Trophoblast cell (in vitro differentiated cells and primary cell): ENCODE measurements around the gene PRIMA1.

ENCODE experiments used
- DNase-seq, 2 donors: peaks; one replicate each; pipeline ENCODE4 v3.0.0-alpha.2; 2016
- H2AFZ ChIP-seq: 2 replicates; pipeline ENCODE4 v1.6.1; 2013; ENCODE audit warnings: low read length, moderate library complexity, mild to moderate bottlenecking; ENCODE audit not compliant: insufficient read depth, poor library complexity
- H2AK5ac ChIP-seq: 2 replicates; pipeline ENCODE4 v1.6.1; 2013; ENCODE audit warnings: mild to moderate bottlenecking, low read length
- H2BK120ac ChIP-seq: 2 replicates; pipeline ENCODE4 v1.6.1; 2013; ENCODE audit warnings: low read length, mild to moderate bottlenecking, moderate library complexity; ENCODE audit not compliant: insufficient read depth, poor library complexity
- H2BK12ac ChIP-seq: 2 replicates; pipeline ENCODE4 v1.6.1; 2013; ENCODE audit warnings: mild to moderate bottlenecking, low read length, moderate library complexity
- H2BK5ac ChIP-seq: 2 replicates; pipeline ENCODE4 v1.6.1; 2013; ENCODE audit warnings: low read length, low read depth, moderate library complexity, mild to moderate bottlenecking; ENCODE audit not compliant: poor library complexity
- H3K14ac ChIP-seq: 2 replicates; pipeline ENCODE4 v1.6.1; 2013; ENCODE audit warnings: mild to moderate bottlenecking, low read length
- H3K18ac ChIP-seq: 2 replicates; pipeline ENCODE4 v1.6.1; 2013; ENCODE audit warnings: mild to moderate bottlenecking, low read length
- H3K23ac ChIP-seq: 2 replicates; pipeline ENCODE4 v1.6.1; 2013; ENCODE audit warnings: low read length
- H3K27ac ChIP-seq: 2 replicates; pipeline ENCODE4 v1.5.1; 2013; ENCODE audit warnings: low read depth, mild to moderate bottlenecking, inconsistent platforms, low read length, moderate library complexity
- H3K27me3 ChIP-seq: 2 replicates; pipeline ENCODE4 v1.6.1; 2013; ENCODE audit warnings: inconsistent platforms, mild to moderate bottlenecking, low read length, moderate library complexity; ENCODE audit not compliant: insufficient read depth
- H3K36me3 ChIP-seq, 2 experiments: 1 replicate in 1 of 2; 2 replicates in 1 of 2; pipeline ENCODE4 v1.6.1; 2013; ENCODE audit warnings: low read length in 2 of 2, mild to moderate bottlenecking in 2 of 2, moderate library complexity in 1 of 2; ENCODE audit not compliant: insufficient read depth in 2 of 2, control insufficient read depth in 1 of 2
- H3K4ac ChIP-seq: 2 replicates; pipeline ENCODE4 v1.6.1; 2013; ENCODE audit warnings: low read depth, mild to moderate bottlenecking, low read length, moderate library complexity
- H3K4me1 ChIP-seq, 2 experiments: 1 replicate in 1 of 2; 2 replicates in 1 of 2; pipeline ENCODE4 v1.6.1; 2013; ENCODE audit warnings: low read length in 2 of 2, mild to moderate bottlenecking in 2 of 2, moderate library complexity in 1 of 2; ENCODE audit not compliant: insufficient read depth in 2 of 2, control insufficient read depth in 1 of 2
- H3K4me2 ChIP-seq: 2 replicates; pipeline ENCODE4 v1.6.1; 2013; ENCODE audit warnings: inconsistent platforms, mild to moderate bottlenecking, low read length, moderate library complexity
- H3K4me3 ChIP-seq: 2 replicates; pipeline ENCODE4 v1.5.1; 2013; ENCODE audit warnings: mild to moderate bottlenecking, low read depth, low read length, inconsistent platforms
- H3K79me1 ChIP-seq: one replicate; pipeline ENCODE4 v1.6.1; 2013; ENCODE audit warnings: low read length
- H3K79me2 ChIP-seq: 2 replicates; pipeline ENCODE4 v1.6.1; 2013; ENCODE audit warnings: low read length, mild to moderate bottlenecking; ENCODE audit not compliant: control insufficient read depth, insufficient read depth, poor library complexity
- H3K9ac ChIP-seq: 2 replicates; pipeline ENCODE4 v1.6.1; 2013; ENCODE audit warnings: mild to moderate bottlenecking, low read length
- H3K9me3 ChIP-seq: 2 replicates; pipeline ENCODE4 v1.6.1; 2013; ENCODE audit warnings: low read depth, mild to moderate bottlenecking, control low read depth, inconsistent platforms, low read length; ENCODE audit not compliant: insufficient read depth
- H4K12ac ChIP-seq: 2 replicates; pipeline ENCODE4 v1.6.1; 2013; ENCODE audit warnings: low read depth, mild to moderate bottlenecking, low read length, moderate library complexity
- H4K8ac ChIP-seq: 2 replicates; pipeline ENCODE4 v1.6.1; 2013; ENCODE audit warnings: low read depth, mild to moderate bottlenecking, low read length, moderate library complexity
- H4K91ac ChIP-seq: one replicate; pipeline ENCODE4 v1.6.1; 2013; ENCODE audit warnings: low read depth, mild to moderate bottlenecking, low read length, moderate library complexity
- whole genome bisulfite sequencing: extraction: QIAGEN DNeasy Blood & Tissue Kit; methylation state at CpG from one replicate; pipeline ENCODE4 v1.1.7; 2013; ENCODE audit warnings: missing lambda C conversion rate; ENCODE audit not compliant: insufficient read length, insufficient coverage; ENCODE audit errors: extremely low coverage; 5-methylcytosine and 5-hydroxymethylcytosine counted together

The PRIMA1 gene

GRCh38 chr14:93727039-93727740, 61.1 kb downstream of the PRIMA1 start:
- Histone ChIP-seq H4K12ac (no peak overlapping the region), H3K14ac (no peak overlapping the region), H3K27me3 (no peaks in the 10 kb centered on the region), H2AFZ (no peak overlapping the region), H3K79me1 (no peaks in the 10 kb centered on the region), H4K8ac (no peak overlapping the region), H3K4ac (no peak overlapping the region), H2AK5ac (no peak overlapping the region), H3K23ac (no peak overlapping the region), H3K27ac (no peak overlapping the region), H3K4me2 (no peak overlapping the region), H2BK12ac (no peak overlapping the region), H3K4me3 (no peak overlapping the region), H3K9me3 (peaks cover 4% of the 10 kb centered on the region), H3K36me3 (no peaks in the 10 kb centered on the region), H3K4me1 (no peaks in the 10 kb centered on the region), H3K79me2 (no peaks in the 10 kb centered on the region), H2BK5ac (no peak overlapping the region), H3K18ac (no peak overlapping the region), H2BK120ac (no peak overlapping the region), H4K91ac (no peak overlapping the region), H3K9ac (no peak overlapping the region)
- no peak for DNase-seq
- WGBS, result no CpG with 5 or more reads among the region's 23 CpGs

- H3K18ac ChIP-seq, result no peak overlapping the region
- H3K27ac ChIP-seq, result no peak overlapping the region
- DNase-seq, result no peak
- H2BK12ac ChIP-seq, result no peak overlapping the region
- no peak overlapping the region for H3K23ac ChIP-seq
- H4K8ac ChIP-seq, result no peak overlapping the region
- H3K9ac ChIP-seq, result no peak overlapping the region
- no peak overlapping the region for H4K12ac ChIP-seq
- peaks cover 4% of the 10 kb centered on the region for H3K9me3 ChIP-seq
- H3K79me1 ChIP-seq, result no peaks in the 10 kb centered on the region
- no peak overlapping the region for H3K4me2 ChIP-seq
- no peak overlapping the region for H2AFZ ChIP-seq
- H3K4ac ChIP-seq, result no peak overlapping the region
- WGBS, result no CpG with 5 or more reads among the region's 9 CpGs
- no peaks in the 10 kb centered on the region for H3K36me3 ChIP-seq
- H2AK5ac ChIP-seq, result no peak overlapping the region
- no peaks in the 10 kb centered on the region for H3K27me3 ChIP-seq
- no peak overlapping the region for H3K14ac ChIP-seq
- no peaks in the 10 kb centered on the region for H3K4me1 ChIP-seq
- no peaks in the 10 kb centered on the region for H3K79me2 ChIP-seq
- no peak overlapping the region for H4K91ac ChIP-seq
- H2BK5ac ChIP-seq, result no peak overlapping the region
- no peak overlapping the region for H3K4me3 ChIP-seq
- no peak overlapping the region for H2BK120ac ChIP-seq
These were observed 62.3 kb downstream of the PRIMA1 start for GRCh38 chr14:93725993-93726392.

GRCh38 chr14:93725002-93725582, 63.2 kb downstream of the PRIMA1 start:
- no CpG with 5 or more reads among the region's 21 CpGs for WGBS
- H3K27me3 ChIP-seq, result no peaks in the 10 kb centered on the region
- H3K27ac ChIP-seq, result no peak overlapping the region
- no peaks in the 10 kb centered on the region for H3K79me1 ChIP-seq
- no peak overlapping the region for H3K9ac ChIP-seq
- peaks cover 4% of the 10 kb centered on the region for H3K9me3 ChIP-seq
- no peaks in the 10 kb centered on the region for H3K79me2 ChIP-seq
- no peak overlapping the region for H3K4me3 ChIP-seq
- no peak overlapping the region for H3K23ac ChIP-seq
- no peak overlapping the region for H2BK120ac ChIP-seq
- no peak overlapping the region for H2AFZ ChIP-seq
- H2BK12ac ChIP-seq, result no peak overlapping the region
- H3K14ac ChIP-seq, result no peak overlapping the region
- H3K4ac ChIP-seq, result no peak overlapping the region
- no peaks in the 10 kb centered on the region for H3K36me3 ChIP-seq
- no peak overlapping the region for H4K8ac ChIP-seq
- no peak for DNase-seq
- H2BK5ac ChIP-seq, result no peak overlapping the region
- no peak overlapping the region for H3K4me2 ChIP-seq
- no peak overlapping the region for H4K91ac ChIP-seq
- H2AK5ac ChIP-seq, result no peak overlapping the region
- no peaks in the 10 kb centered on the region for H3K4me1 ChIP-seq
- H3K18ac ChIP-seq, result no peak overlapping the region
- H4K12ac ChIP-seq, result no peak overlapping the region

GRCh38 chr14:93723001-93723400, 65.3 kb downstream of the PRIMA1 start:
- Histone ChIP-seq H2BK12ac (no peak overlapping the region), H3K14ac (no peak overlapping the region), H2BK120ac (no peak overlapping the region), H3K27me3 (no peaks in the 10 kb centered on the region), H3K79me1 (no peaks in the 10 kb centered on the region), H3K9ac (no peak overlapping the region), H3K36me3 (no peaks in the 10 kb centered on the region), H4K91ac (no peak overlapping the region), H3K9me3 (peaks cover 3% of the 10 kb centered on the region), H2BK5ac (no peak overlapping the region), H3K4ac (no peak overlapping the region), H3K27ac (no peak overlapping the region), H3K4me3 (no peak overlapping the region), H2AK5ac (no peak overlapping the region), H3K79me2 (no peaks in the 10 kb centered on the region), H3K23ac (no peak overlapping the region), H3K4me1 (no peaks in the 10 kb centered on the region), H4K12ac (no peak overlapping the region), H3K4me2 (no peak overlapping the region), H2AFZ (no peak overlapping the region), H3K18ac (no peak overlapping the region), H4K8ac (no peak overlapping the region)
- DNase-seq, result no peak
- WGBS, result no CpG with 5 or more reads among the region's 4 CpGs
